ENCODE data around the gene ADAMTSL1. TPM values are rescaled to one million over a fixed set of nuclear protein-coding genes. Genes with fewer than 3 reads are reported as not detected.

ADAMTSL1 gene
- total RNA-seq, 1 experiment from 2014 or later, result 1.2 TPM

DNA sequence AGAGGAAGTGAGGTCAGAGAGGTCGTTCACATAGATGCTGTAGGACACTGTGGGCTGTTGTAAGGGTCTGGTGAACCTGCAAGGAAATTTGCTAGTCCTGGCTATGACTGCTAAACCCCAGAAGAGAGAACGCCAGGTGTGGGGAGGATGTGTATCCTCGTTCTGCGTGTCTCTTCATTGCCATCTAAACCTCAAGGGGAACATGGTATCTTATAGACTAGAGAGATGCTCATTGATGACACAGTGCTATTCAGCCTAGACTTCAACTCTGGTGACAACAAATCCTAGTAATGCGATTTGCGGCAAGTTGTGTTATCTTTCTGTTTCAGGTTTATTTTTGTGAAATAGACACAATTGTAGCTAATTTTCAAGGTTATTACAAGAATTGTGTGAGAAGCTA lies 140.2 kb downstream of the ADAMTSL1 start:
- no peak overlapping the region for H2BK5ac ChIP-seq (ENCODE audit: insufficient read length, low read length)
- no peak overlapping the region for H2BK20ac ChIP-seq (ENCODE audit: low read depth, low read length, poor library complexity, severe bottlenecking)
- no peaks in the 10 kb centered on the region for H3K23me2 ChIP-seq (ENCODE audit: insufficient read length, low read depth, low read length, poor library complexity, severe bottlenecking)
- no peak overlapping the region for H2AFZ ChIP-seq (ENCODE audit: low read length)
- no peak overlapping the region for H3K4me3 Mint-ChIP-seq
- H4K5ac ChIP-seq (ENCODE audit: insufficient read length, low read depth, low read length), result no peak overlapping the region
- no peak overlapping the region for H3K23ac ChIP-seq (ENCODE audit: insufficient read length, low read depth, low read length)
- H3K18ac ChIP-seq (ENCODE audit: insufficient read length, low read depth, low read length), result no peak overlapping the region
- WGBS (ENCODE audit: extremely low coverage, insufficient read length, low lambda C conversion rate), result no CpG with 5 or more reads among the region's 6 CpGs
- H3T11ph ChIP-seq (ENCODE audit: low read length), result no peak overlapping the region
- no peak overlapping the region for H3K27ac ChIP-seq (ENCODE audit: insufficient read length, low read depth, low read length)
- no peak overlapping the region for H3K4ac ChIP-seq (ENCODE audit: low read depth, low read length)
- H4K20me1 ChIP-seq (ENCODE audit: control insufficient read depth, insufficient read depth, insufficient read length), result no peaks in the 10 kb centered on the region
- H3K27ac Mint-ChIP-seq, result no peak overlapping the region
- no peaks in the 10 kb centered on the region for H3K4me1 Mint-ChIP-seq
- no peaks in the 10 kb centered on the region for H3K27me3 ChIP-seq (ENCODE audit: insufficient read depth, low read length)
- H2BK12ac ChIP-seq (ENCODE audit: insufficient read length, low read depth, low read length), result no peak overlapping the region
- H2AK5ac ChIP-seq (ENCODE audit: insufficient read length, low read length), result no peak overlapping the region
- no peak for TF ChIP-seq CTCF (conservative IDR thresholded peaks at IDR 0.05)
- no peaks in the 10 kb centered on the region for H3K4me1 ChIP-seq (ENCODE audit: insufficient read depth, low read length)
- H3K79me2 ChIP-seq (ENCODE audit: insufficient read depth, low read length), result no peaks in the 10 kb centered on the region
- H3K4me2 ChIP-seq (ENCODE audit: insufficient read depth, insufficient read length, low read length), result no peak overlapping the region
- H3K9ac ChIP-seq (ENCODE audit: extremely low read depth, insufficient read length, low read length), result no peak overlapping the region
- no peaks in the 10 kb centered on the region for H3K36me3 Mint-ChIP-seq (ENCODE audit: insufficient read depth in 1 of 3, low read depth in 3 of 3)
- no peak overlapping the region for H2BK120ac ChIP-seq (ENCODE audit: low read depth, low read length, poor library complexity, severe bottlenecking)
- H3K9me3 ChIP-seq (ENCODE audit: control insufficient read depth, low read depth, low read length), result no peaks in the 10 kb centered on the region
- H3K27me3 Mint-ChIP-seq (ENCODE audit: low read depth), result no peaks in the 10 kb centered on the region
- no peaks in the 10 kb centered on the region for H3K79me1 ChIP-seq (ENCODE audit: insufficient read depth, low read depth, low read length, poor library complexity, severe bottlenecking)
- H3K9me3 Mint-ChIP-seq, result no peaks in the 10 kb centered on the region
- no peak overlapping the region for H2BK15ac ChIP-seq (ENCODE audit: low read depth, low read length)
- no peak overlapping the region for H4K91ac ChIP-seq (ENCODE audit: insufficient read length, low read depth, low read length)
- H4K8ac ChIP-seq (replicated peaks; ENCODE audit: insufficient read length, low read depth, low read length), result no peak overlapping the region
- no peak overlapping the region for H3K56ac ChIP-seq (ENCODE audit: insufficient read length, low read depth, low read length)
- no peak for DNase-seq
- H3K14ac ChIP-seq (ENCODE audit: insufficient read depth, low read length), result no peak overlapping the region

Measured in H9 (cell line).